K562 (cell line): Measurements from ENCODE around the gene GSTA4. TPM values are rescaled to one million over a fixed set of nuclear protein-coding genes. Genes with fewer than 3 reads are reported as not detected.

Source experiments
- ATAC-seq: fragments of 200-7000 bp; cut with Tn5 transposase; 3 replicates; pipeline ENCODE4 v1.9.1; 2020; ENCODE audit warnings: moderate library complexity
- BruUV-seq: library from RNA; stranded (reverse); fragments of 400-500 nt; replicated peaks from 2 replicates; lab custom pipeline; 2021; lab: Mats Ljungman, UMichigan
- CTCF ChIA-PET: fragments of 300-600 bp; formaldehyde crosslinking; extraction: SDS; loops from one replicate; lab custom pipeline; 2021; ENCODE audit warnings: low intra/inter-chr PET ratio; lab: Yijun Ruan, JAX
- POLR2A ChIA-PET: fragments of 300-600, 350-650 bp; sonication (Branson Sonifier 250); formaldehyde crosslinking; extraction: SDS; loops from one replicate; lab custom pipeline; 2021; ENCODE audit warnings: antibody characterized with exemption, inconsistent platforms; lab: Yijun Ruan, JAX
- DNase-seq, 4 experiments: peaks; one replicate each; pipeline versions ENCODE4 v3.0.0 to v3.0.0-alpha.2; 2011 to 2018; ENCODE audit warnings: low spot score in 3 of 4, mixed read lengths in 3 of 4; ENCODE audit errors: extremely low read depth in 1 of 4
- FAIRE-seq: peaks from 2 replicates; lab custom pipeline; 2011; peaks lifted over from hg19 to GRCh38; lab: Jason Lieb, UNC
- H2AFZ ChIP-seq: 2 replicates; pipeline ENCODE4 v1.6.0; 2011; ENCODE audit warnings: low read depth, low read length, control low read depth, inconsistent platforms
- H3K27ac ChIP-seq: fragments of 200-600 bp; 3 replicates; pipeline ENCODE4 v1.8.0; 2011; ENCODE audit warnings: low read depth, mild to moderate bottlenecking, control low read depth, inconsistent platforms, low read length, moderate library complexity, mixed read lengths; ENCODE audit errors: extremely low read depth
- H3K27me3 ChIP-seq, 2 experiments: fragments of 300-600 bp in 1 of 2; 2 replicates in 1 of 2; 3 replicates in 1 of 2; pipeline versions ENCODE4 v1.6.0 to v1.8.0; 2011; ENCODE audit warnings: inconsistent platforms in 2 of 2, low read length in 2 of 2, mild to moderate bottlenecking in 1 of 2, mixed read lengths in 1 of 2, moderate library complexity in 1 of 2; ENCODE audit not compliant: control insufficient read depth in 2 of 2, insufficient read depth in 2 of 2
- H3K36me3 ChIP-seq: fragments of 300-600 bp; 3 replicates; pipeline ENCODE4 v1.8.0; 2011; ENCODE audit warnings: mild to moderate bottlenecking, low read length, inconsistent platforms; ENCODE audit not compliant: control insufficient read depth, insufficient read depth
- H3K4me1 ChIP-seq, 2 experiments: fragments of 200-600 bp in 1 of 2; replicated peaks in 1 of 2; 2 replicates in 1 of 2; 3 replicates in 1 of 2; pipeline versions ENCODE4 v1.5.1 to v1.8.0; 2011; ENCODE audit warnings: inconsistent platforms in 2 of 2, low read length in 2 of 2, mild to moderate bottlenecking in 1 of 2, mixed read lengths in 1 of 2, moderate library complexity in 1 of 2; ENCODE audit not compliant: control insufficient read depth in 2 of 2, insufficient read depth in 2 of 2
- H3K4me2 ChIP-seq: 2 replicates; pipeline ENCODE4 v1.6.1; 2011; ENCODE audit warnings: low read length, control low read depth, inconsistent platforms, mixed read lengths; ENCODE audit not compliant: insufficient read depth
- H3K4me3 ChIP-seq: fragments of 200-600 bp; sonication (generic), shearing (Covaris generic); 2 replicates; pipeline ENCODE4 v1.5.1; 2016; ENCODE audit warnings: control low read depth, inconsistent platforms
- H3K79me2 ChIP-seq: fragments of 200-600 bp; 3 replicates; pipeline ENCODE4 v1.8.0; 2011; ENCODE audit warnings: low read length, inconsistent platforms; ENCODE audit not compliant: control insufficient read depth, insufficient read depth
- H3K9ac ChIP-seq, 2 experiments: 2 replicates each; pipeline versions ENCODE4 v1.6.0 to v1.6.1; 2011; ENCODE audit warnings: low read depth in 2 of 2, low read length in 2 of 2, control low read depth in 1 of 2, inconsistent platforms in 1 of 2, mild to moderate bottlenecking in 1 of 2, mixed read lengths in 1 of 2; ENCODE audit not compliant: insufficient read depth in 1 of 2
- H3K9me1 ChIP-seq: one replicate; pipeline ENCODE4 v1.6.0; 2011; ENCODE audit warnings: inconsistent platforms, mild to moderate bottlenecking, low read length, moderate library complexity; ENCODE audit not compliant: control insufficient read depth, insufficient read depth
- H3K9me3 ChIP-seq: replicated peaks from 2 replicates; pipeline ENCODE4 v1.5.1; 2011; ENCODE audit warnings: low read depth, low read length, inconsistent platforms; ENCODE audit not compliant: control insufficient read depth, insufficient read depth
- H4K20me1 ChIP-seq: replicated peaks from 2 replicates; pipeline ENCODE4 v1.6.1; 2011; ENCODE audit warnings: low read length, inconsistent platforms, mixed read lengths; ENCODE audit not compliant: control insufficient read depth, insufficient read depth
- FOXA3 ChIP-seq, 2 experiments: fragments of 450-650 bp in 1 of 2; sonication (generic) in 1 of 2; formaldehyde crosslinking; IDR thresholded peaks in 1 of 2; conservative IDR thresholded peaks in 1 of 2; 2 replicates each; pipeline versions ENCODE4 v1.4.0 to v1.8.0; 2020 to 2022; ENCODE audit warnings: mild to moderate bottlenecking in 2 of 2, missing genetic modification reagents in 1 of 2
- RBFOX2 ChIP-seq: fragments of 200-400 bp; formaldehyde crosslinking; IDR thresholded peaks from 2 replicates; pipeline ENCODE4 v1.6.1; 2017; ENCODE audit warnings: low read depth, mild to moderate bottlenecking, low read length, moderate library complexity
- TSC22D4 ChIP-seq: fragments of 450-650 bp; IDR thresholded peaks from 2 replicates; pipeline ENCODE4 v1.6.1; 2016; ENCODE audit warnings: missing genetic modification characterization, missing biosample characterization, control low read depth
- ZNF282 ChIP-seq: sonication (generic); formaldehyde crosslinking; IDR thresholded peaks from 2 replicates; pipeline ENCODE4 v1.8.1; 2023; ENCODE audit warnings: missing genetic modification reagents
- ZNF354B ChIP-seq: fragments of 250-450 bp; sonication (Bioruptor Pico); IDR thresholded peaks from 2 replicates; pipeline ENCODE4 v1.4.0; 2020
- WGBS: fragments of 100-300 bp; shearing (Covaris generic); methylation state at CpG from one replicate; pipeline ENCODE4 v1.1.6; 2016; ENCODE audit warnings: low coverage, mixed read lengths; ENCODE audit not compliant: insufficient coverage; ENCODE audit errors: missing lambda C conversion rate; 5-methylcytosine and 5-hydroxymethylcytosine counted together
- in situ Hi-C: fragments of 300-500 bp; cut with MboI; formaldehyde crosslinking; loops from 4 replicates; pipeline ENCODE4 v1.15.0; 2018; ENCODE audit warnings: inconsistent platforms, mixed read lengths
- intact Hi-C: fragments of 100-400 bp; cut with micrococcal nuclease; formaldehyde crosslinking; loops from 2 replicates; pipeline ENCODE4 v1.14.2; 2022
- polyA plus RNA-seq, 8 experiments: library from polyadenylated mRNA; depleted of rRNA in 4 of 8; stranded (reverse) in 5 of 8; unstranded in 3 of 8; fragments of >200 nt; fragmentation: Nextera tagmentation in 2 of 8; fragmentation: Illumina TruSeq in 1 of 8; extraction: Ambion mirVana in 2 of 8; extraction: Trizol in 1 of 8; gene quantifications; 2 replicates each; pipeline versions ENCODE4 v1.2.1 to v1.2.3, GENCODE V29; 2011 to 2014; ENCODE audit warnings: inconsistent platforms in 1 of 8, missing spikeins in 1 of 8
- total RNA-seq, 7 experiments: library from RNA; depleted of rRNA in 6 of 7; stranded (reverse); fragments of >200 nt in 6 of 7; fragmentation: Illumina TruSeq in 2 of 7; extraction: Trizol in 2 of 7; gene quantifications; 2 replicates each; pipeline versions ENCODE4 v1.2.1 to v1.2.3, GENCODE V29; 2011 to 2021; ENCODE audit warnings: low replicate concordance in 1 of 7
- TF ChIP-seq, protein P1 (sequence below): sonication (generic); formaldehyde crosslinking; IDR thresholded peaks from 2 replicates; pipeline ENCODE4 v1.8.0; 2022; ENCODE audit warnings: mild to moderate bottlenecking, low read depth, missing genetic modification reagents
- TF ChIP-seq, protein P2 (sequence below): sonication (generic); formaldehyde crosslinking; IDR thresholded peaks from 2 replicates; pipeline ENCODE4 v1.8.0; 2022; ENCODE audit warnings: missing genetic modification reagents, mild to moderate bottlenecking, borderline replicate concordance

GSTA4 gene
- total and polyA plus RNA-seq, 9 of the 15 experiments (the other 6 are each of a cell fraction or from before 2014, with no cell fraction given), result 0.89 to 4.0 (median 2.0) TPM

GRCh38 chr6:53031281-53031680 is 36.2 kb upstream of the GSTA4 start:
- no peaks in the 10 kb centered on the region for H4K20me1 ChIP-seq
- no peak for ATAC-seq
- no peak overlapping the region for H3K4me3 ChIP-seq
- TF ChIP-seq FOXA3 (CRISPR knock-in tag; conservative IDR thresholded peaks at IDR 0.05 in 1 of 2, IDR thresholded peaks at IDR 0.05 in 1 of 2) (no peak), ZNF282 (CRISPR knock-in tag) (no peak), TSC22D4 (no peak), ZNF354B (no peak), RBFOX2 (no peak)
- TF ChIP-seq, protein P1, sequence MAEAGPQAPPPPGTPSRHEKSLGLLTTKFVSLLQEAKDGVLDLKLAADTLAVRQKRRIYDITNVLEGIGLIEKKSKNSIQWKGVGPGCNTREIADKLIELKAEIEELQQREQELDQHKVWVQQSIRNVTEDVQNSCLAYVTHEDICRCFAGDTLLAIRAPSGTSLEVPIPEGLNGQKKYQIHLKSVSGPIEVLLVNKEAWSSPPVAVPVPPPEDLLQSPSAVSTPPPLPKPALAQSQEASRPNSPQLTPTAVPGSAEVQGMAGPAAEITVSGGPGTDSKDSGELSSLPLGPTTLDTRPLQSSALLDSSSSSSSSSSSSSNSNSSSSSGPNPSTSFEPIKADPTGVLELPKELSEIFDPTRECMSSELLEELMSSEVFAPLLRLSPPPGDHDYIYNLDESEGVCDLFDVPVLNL, result no peak
- TF ChIP-seq, protein P2, sequence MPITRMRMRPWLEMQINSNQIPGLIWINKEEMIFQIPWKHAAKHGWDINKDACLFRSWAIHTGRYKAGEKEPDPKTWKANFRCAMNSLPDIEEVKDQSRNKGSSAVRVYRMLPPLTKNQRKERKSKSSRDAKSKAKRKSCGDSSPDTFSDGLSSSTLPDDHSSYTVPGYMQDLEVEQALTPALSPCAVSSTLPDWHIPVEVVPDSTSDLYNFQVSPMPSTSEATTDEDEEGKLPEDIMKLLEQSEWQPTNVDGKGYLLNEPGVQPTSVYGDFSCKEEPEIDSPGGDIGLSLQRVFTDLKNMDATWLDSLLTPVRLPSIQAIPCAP (CRISPR knock-in tag), result no peak
- no peak for FAIRE-seq
- WGBS, result 90% methylated on average over 4 of the region's 4 CpGs
- BruUV-seq, result no TSS peak
- H3K9me1 ChIP-seq, result no peaks in the 10 kb centered on the region
- no peaks in the 10 kb centered on the region for H3K9me3 ChIP-seq
- intact Hi-C loops (no loop called here), in situ Hi-C loops (no loop called here)
- ChIA-PET CTCF (no interaction called here), POLR2A (interaction anchor here (1.6 kb wide), 1 partner anchor 11 kb away, joined by 3 read pairs; no protein-coding TSS in a partner anchor)
- DNase-seq, result no peak
- no peak overlapping the region for H3K4me2 ChIP-seq
- peaks cover 3% of the 10 kb centered on the region; the same call in 2 of the 3 replicates for H3K36me3 ChIP-seq
- no peak overlapping the region for H2AFZ ChIP-seq
- no peaks in the 10 kb centered on the region; a peak in 2 of 5 replicates for H3K4me1 ChIP-seq
- no peak overlapping the region for H3K27ac ChIP-seq
- H3K9ac ChIP-seq, result no peak overlapping the region
- H3K27me3 ChIP-seq, result no peaks in the 10 kb centered on the region
- no peaks in the 10 kb centered on the region for H3K79me2 ChIP-seq
